CD4-positive, alpha-beta T cell (primary cell): ENCODE measurements around the gene C9orf152. TPM values are rescaled to one million over a fixed set of nuclear protein-coding genes. Genes with fewer than 3 reads are reported as not detected.

Source experiments
- ATAC-seq: fragments of 200-7000 bp; cut with Tn5 transposase; one replicate; pipeline ENCODE4 v1.10.0; 2022; ENCODE audit warnings: mild to moderate bottlenecking; ENCODE audit not compliant: poor library complexity
- CTCF ChIA-PET: fragments of 350-600 bp; sonication (Branson Sonifier 250); formaldehyde crosslinking; loops from one replicate; lab custom pipeline; 2021; ENCODE audit warnings: antibody characterized with exemption, inconsistent platforms; lab: Charles Lee
- POLR2A ChIA-PET: fragments of 350-600 bp; sonication (Branson Sonifier 250); formaldehyde crosslinking; loops from one replicate; lab custom pipeline; 2021; ENCODE audit warnings: antibody characterized with exemption, inconsistent platforms; lab: Charles Lee
- DNase-seq, 14 experiments: peaks; one replicate each; pipeline ENCODE4 v3.0.0-alpha.2; 2013 to 2020; ENCODE audit warnings: mixed read lengths in 2 of 14
- H3K27ac ChIP-seq, 2 donors: one replicate each; pipeline versions ENCODE4 v1.5.1 to v1.7.0; 2013; ENCODE audit warnings: low read length in 2 of 2, low read depth in 1 of 2, mild to moderate bottlenecking in 1 of 2
- H3K27me3 ChIP-seq, 2 experiments: 1 replicate in 1 of 2; 2 replicates in 1 of 2; pipeline versions ENCODE4 v1.6.1 to v1.7.0; 2013; ENCODE audit warnings: low read length in 2 of 2, control low read depth in 1 of 2, mild to moderate bottlenecking in 1 of 2, moderate library complexity in 1 of 2; ENCODE audit not compliant: insufficient read depth in 2 of 2, control insufficient read depth in 1 of 2
- H3K36me3 ChIP-seq: one replicate; pipeline ENCODE4 v1.6.1; 2013; ENCODE audit warnings: low read length, control low read depth; ENCODE audit not compliant: insufficient read depth
- H3K4me1 ChIP-seq: one replicate; pipeline ENCODE4 v1.6.1; 2013; ENCODE audit warnings: low read length, control low read depth; ENCODE audit not compliant: insufficient read depth
- H3K4me3 ChIP-seq: one replicate; pipeline ENCODE4 v1.5.1; 2013; ENCODE audit warnings: mild to moderate bottlenecking, low read length, moderate library complexity
- H3K9me3 ChIP-seq, 2 experiments: 1 replicate in 1 of 2; 2 replicates in 1 of 2; pipeline versions ENCODE4 v1.6.1 to v1.7.0; 2013; ENCODE audit warnings: low read length in 2 of 2, mild to moderate bottlenecking in 2 of 2, control low read depth in 1 of 2, moderate library complexity in 1 of 2; ENCODE audit not compliant: control insufficient read depth in 1 of 2, insufficient read depth in 1 of 2
- H3K27ac Mint-ChIP-seq: one replicate; pipeline ENCODE4 v1.8.0; 2020; ENCODE audit warnings: mixed read lengths
- H3K27me3 Mint-ChIP-seq: one replicate; pipeline ENCODE4 v1.8.0; 2021; ENCODE audit warnings: mixed read lengths
- H3K36me3 Mint-ChIP-seq: one replicate; pipeline ENCODE4 v1.8.0; 2021; ENCODE audit warnings: low read depth, mixed read lengths
- H3K4me1 Mint-ChIP-seq: one replicate; pipeline ENCODE4 v1.8.0; 2021; ENCODE audit warnings: low read depth, mixed read lengths
- H3K4me3 Mint-ChIP-seq: one replicate; pipeline ENCODE4 v1.8.0; 2020; ENCODE audit warnings: mild to moderate bottlenecking, mixed read lengths
- H3K9me3 Mint-ChIP-seq: one replicate; pipeline ENCODE4 v1.8.0; 2020; ENCODE audit warnings: mixed read lengths
- intact Hi-C, 2 experiments: fragments of 100-400 bp; cut with DNase I in 1 of 2; cut with micrococcal nuclease in 1 of 2; formaldehyde crosslinking; loops; one replicate each; pipeline versions ENCODE4 v1.15.1 to v1.9.0; 2023 to 2025; cut with DNase I, micrococcal nuclease
- total RNA-seq, 174 experiments: library from RNA in 2 of 174; stranded (reverse) in 2 of 174; gene quantifications; one replicate each; pipeline ENCODE4 v1.2.3 and lab custom pipeline; 2021 to 2026
- TF ChIP-seq, protein P1 (sequence below): fragments of 200-600 bp; IDR thresholded peaks from one replicate; pipeline ENCODE4 v1.8.0; 2022; ENCODE audit warnings: antibody characterized with exemption, mild to moderate bottlenecking

Gene C9orf152
- total RNA-seq, 2 experiments from 2014 or later, result not detected

- no peaks in the 10 kb centered on the region for H3K9me3 Mint-ChIP-seq
- DNase-seq (no peak), ATAC-seq (no peak)
- ChIA-PET POLR2A (no interaction called here), CTCF (no interaction called here)
- no peak overlapping the region for H3K27ac Mint-ChIP-seq
- Histone ChIP-seq H3K27ac (no peak overlapping the region), H3K4me3 (no peak overlapping the region), H3K9me3 (no peaks in the 10 kb centered on the region), H3K27me3 (no peaks in the 10 kb centered on the region), H3K4me1 (no peaks in the 10 kb centered on the region), H3K36me3 (peaks cover 43% of the 10 kb centered on the region)
- H3K27me3 Mint-ChIP-seq, result no peaks in the 10 kb centered on the region
- H3K4me3 Mint-ChIP-seq, result no peak overlapping the region
- no peaks in the 10 kb centered on the region for H3K4me1 Mint-ChIP-seq
- H3K36me3 Mint-ChIP-seq, result peaks cover 54% of the 10 kb centered on the region
- TF ChIP-seq, protein P1, sequence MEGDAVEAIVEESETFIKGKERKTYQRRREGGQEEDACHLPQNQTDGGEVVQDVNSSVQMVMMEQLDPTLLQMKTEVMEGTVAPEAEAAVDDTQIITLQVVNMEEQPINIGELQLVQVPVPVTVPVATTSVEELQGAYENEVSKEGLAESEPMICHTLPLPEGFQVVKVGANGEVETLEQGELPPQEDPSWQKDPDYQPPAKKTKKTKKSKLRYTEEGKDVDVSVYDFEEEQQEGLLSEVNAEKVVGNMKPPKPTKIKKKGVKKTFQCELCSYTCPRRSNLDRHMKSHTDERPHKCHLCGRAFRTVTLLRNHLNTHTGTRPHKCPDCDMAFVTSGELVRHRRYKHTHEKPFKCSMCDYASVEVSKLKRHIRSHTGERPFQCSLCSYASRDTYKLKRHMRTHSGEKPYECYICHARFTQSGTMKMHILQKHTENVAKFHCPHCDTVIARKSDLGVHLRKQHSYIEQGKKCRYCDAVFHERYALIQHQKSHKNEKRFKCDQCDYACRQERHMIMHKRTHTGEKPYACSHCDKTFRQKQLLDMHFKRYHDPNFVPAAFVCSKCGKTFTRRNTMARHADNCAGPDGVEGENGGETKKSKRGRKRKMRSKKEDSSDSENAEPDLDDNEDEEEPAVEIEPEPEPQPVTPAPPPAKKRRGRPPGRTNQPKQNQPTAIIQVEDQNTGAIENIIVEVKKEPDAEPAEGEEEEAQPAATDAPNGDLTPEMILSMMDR, result no peak
- intact Hi-C loops, result no loop called here
These were observed 36.7 kb upstream of the C9orf152 start for GRCh38 chr9:110244616-110245015.

DNA sequence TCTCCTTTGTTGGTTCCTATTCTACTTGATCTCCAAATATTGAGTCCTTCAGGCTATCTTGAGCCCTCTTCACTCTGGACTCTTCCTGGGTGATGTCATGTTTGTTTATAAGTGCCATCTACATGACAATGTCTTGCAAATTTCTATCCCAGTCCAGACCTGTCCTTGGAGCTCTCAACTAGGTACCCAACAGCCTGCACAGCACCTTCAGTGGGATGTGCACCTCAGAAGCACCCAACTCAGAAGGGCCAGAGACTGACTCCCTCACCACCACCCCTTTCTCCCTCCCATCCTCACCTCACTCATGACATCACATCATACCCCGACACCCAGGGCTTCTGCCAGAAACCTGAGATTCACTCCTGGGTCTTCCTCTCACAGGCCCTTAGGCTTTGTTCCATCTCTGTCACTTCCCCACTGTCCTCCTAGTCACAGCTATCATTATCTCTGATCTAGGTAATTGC, 33.9 kb upstream of the C9orf152 start:
- CTCF ChIA-PET, result no interaction called here
- H3K4me1 Mint-ChIP-seq, result no peaks in the 10 kb centered on the region
- DNase-seq, result no peak
- H3K27me3 Mint-ChIP-seq, result no peaks in the 10 kb centered on the region
- Histone ChIP-seq H3K9me3 (no peaks in the 10 kb centered on the region), H3K27ac (no peak overlapping the region), H3K36me3 (peaks cover 31% of the 10 kb centered on the region), H3K4me1 (no peaks in the 10 kb centered on the region), H3K27me3 (no peaks in the 10 kb centered on the region), H3K4me3 (no peak overlapping the region)
- POLR2A ChIA-PET, result interaction anchor here (1.4 kb wide), 1 partner anchor 14 kb away, joined by 3 read pairs; the partner anchor contains the start of gene TXN
- H3K9me3 Mint-ChIP-seq, result no peaks in the 10 kb centered on the region
- H3K27ac Mint-ChIP-seq, result no peak overlapping the region
- H3K4me3 Mint-ChIP-seq, result no peak overlapping the region
- TF ChIP-seq, protein P1, result no peak
- peaks cover 31% of the 10 kb centered on the region for H3K36me3 Mint-ChIP-seq
- ATAC-seq, result no peak
- intact Hi-C loops, result no loop called here

DNA sequence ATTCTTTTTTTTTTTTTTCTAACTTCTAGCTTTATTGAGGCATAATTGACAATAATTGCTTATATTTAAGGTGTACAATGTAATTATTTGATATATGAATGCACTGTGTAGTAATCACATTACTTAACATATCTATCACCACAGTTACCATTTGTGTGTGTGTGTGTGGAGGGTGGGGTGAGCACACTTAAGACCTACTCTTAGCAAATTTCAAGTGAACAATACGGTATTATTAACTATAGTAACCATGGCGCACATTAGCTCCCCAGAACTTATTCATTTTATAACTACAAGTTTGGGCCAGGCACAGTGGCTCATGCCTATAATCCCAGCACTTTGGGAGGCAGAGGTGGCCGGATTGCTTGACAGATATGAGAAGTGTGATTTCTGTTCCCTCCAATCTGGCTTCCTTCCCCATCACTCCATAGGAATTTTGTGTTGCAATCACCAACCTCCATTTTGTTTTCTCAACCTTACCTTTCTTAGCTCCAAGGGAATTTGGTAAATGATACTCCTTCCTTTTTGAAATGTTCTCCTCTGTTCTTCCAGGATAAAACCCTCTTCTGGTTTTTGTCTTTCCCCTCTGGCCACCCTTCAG, 33.4 kb upstream of the C9orf152 start:
- no peaks in the 10 kb centered on the region for H3K4me1 Mint-ChIP-seq
- H3K27ac Mint-ChIP-seq, result no peak overlapping the region
- ChIA-PET POLR2A (interaction anchor here (1.4 kb wide), 1 partner anchor 15 kb away, joined by 3 read pairs; the partner anchor contains the start of gene TXN), CTCF (no interaction called here)
- H3K36me3 Mint-ChIP-seq, result peaks cover 26% of the 10 kb centered on the region
- ATAC-seq (no peak), DNase-seq (no peak)
- Histone ChIP-seq H3K27me3 (no peaks in the 10 kb centered on the region), H3K36me3 (peaks cover 29% of the 10 kb centered on the region), H3K4me1 (no peaks in the 10 kb centered on the region), H3K4me3 (no peak overlapping the region), H3K27ac (no peak overlapping the region), H3K9me3 (no peaks in the 10 kb centered on the region)
- H3K4me3 Mint-ChIP-seq, result no peak overlapping the region
- TF ChIP-seq, protein P1, result no peak
- H3K27me3 Mint-ChIP-seq, result no peaks in the 10 kb centered on the region
- intact Hi-C loops, result no loop called here
- H3K9me3 Mint-ChIP-seq, result no peaks in the 10 kb centered on the region
